Right renal pelvis (tissue), 4 donors: ENCODE results near the gene RAB40AL. TPM values are rescaled to one million over a fixed set of nuclear protein-coding genes. Genes with fewer than 3 reads are reported as not detected.
"Not testable (repeated sequence)": the region's sequence is repeated elsewhere in the genome, so short reads cannot be mapped to it uniquely, and the experiment has no call there.

Experiments used
- DNase-seq, 4 donors: peaks; one replicate each; pipeline ENCODE4 v3.0.0-alpha.2; 2013; ENCODE audit warnings: low read depth in 4 of 4, low spot score in 3 of 4, missing footprints in 1 of 4
- polyA plus RNA-seq, 4 donors: library from polyadenylated mRNA; unstranded; fragments of 120-200 nt; gene quantifications; one replicate each; pipeline ENCODE4 v1.2.1, GENCODE V29; 2013; ENCODE audit not compliant: insufficient read length in 4 of 4

RAB40AL gene, protein sequence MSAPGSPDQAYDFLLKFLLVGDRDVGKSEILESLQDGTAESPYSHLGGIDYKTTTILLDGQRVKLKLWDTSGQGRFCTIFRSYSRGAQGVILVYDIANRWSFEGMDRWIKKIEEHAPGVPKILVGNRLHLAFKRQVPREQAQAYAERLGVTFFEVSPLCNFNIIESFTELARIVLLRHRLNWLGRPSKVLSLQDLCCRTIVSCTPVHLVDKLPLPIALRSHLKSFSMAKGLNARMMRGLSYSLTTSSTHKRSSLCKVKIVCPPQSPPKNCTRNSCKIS
- polyA plus RNA-seq, result under 1 TPM in 2 of 4 donors, not detected in 2; 0.14 to 0.22 TPM

DNA sequence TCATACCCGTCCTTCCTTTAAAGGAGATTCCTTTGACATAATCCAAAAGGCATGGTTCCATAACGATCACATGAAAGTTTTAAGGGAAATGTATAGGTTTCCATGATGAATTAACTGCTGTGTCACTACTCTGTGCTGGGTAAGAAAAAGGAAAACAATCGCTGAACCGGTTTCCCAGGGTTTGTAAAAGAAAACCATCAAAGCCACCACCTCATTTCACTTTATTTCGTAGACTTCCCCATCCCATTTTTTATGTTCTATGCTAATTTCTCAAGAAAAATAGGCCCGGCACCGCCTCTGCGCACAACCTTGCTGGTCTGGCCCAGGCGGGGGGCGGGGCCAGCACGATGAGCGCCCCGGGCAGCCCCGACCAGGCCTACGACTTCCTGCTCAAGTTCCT is at the start of gene RAB40AL:
TSS of gene RAB40AL (plus strand) at position 301 of the 400 bp plus-strand sequence. CDS start at position 348, 47 bp downstream.
- not testable (repeated sequence) for DNase-seq

DNA sequence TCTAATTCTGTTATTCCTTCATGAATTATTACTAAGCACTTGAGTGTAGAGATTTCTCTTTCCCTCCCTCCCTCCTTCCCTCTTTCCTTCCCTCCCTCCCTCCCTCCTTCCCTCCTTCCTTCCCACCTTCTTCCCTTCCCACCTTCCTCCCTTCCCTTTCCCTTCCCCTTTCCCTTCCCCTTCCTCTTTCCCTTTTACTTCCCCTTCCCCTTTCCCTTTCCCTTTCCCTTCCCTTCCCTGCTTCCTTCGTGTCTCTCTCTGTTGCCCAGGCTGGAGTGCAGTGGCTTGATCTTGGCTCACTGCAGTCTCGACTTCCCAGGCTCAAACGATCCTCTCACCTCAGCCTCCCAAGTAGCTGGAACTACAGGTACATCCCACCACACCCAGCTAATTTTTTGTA is 49.4 kb upstream of the RAB40AL start:
- DNase-seq, result no peak

DNA sequence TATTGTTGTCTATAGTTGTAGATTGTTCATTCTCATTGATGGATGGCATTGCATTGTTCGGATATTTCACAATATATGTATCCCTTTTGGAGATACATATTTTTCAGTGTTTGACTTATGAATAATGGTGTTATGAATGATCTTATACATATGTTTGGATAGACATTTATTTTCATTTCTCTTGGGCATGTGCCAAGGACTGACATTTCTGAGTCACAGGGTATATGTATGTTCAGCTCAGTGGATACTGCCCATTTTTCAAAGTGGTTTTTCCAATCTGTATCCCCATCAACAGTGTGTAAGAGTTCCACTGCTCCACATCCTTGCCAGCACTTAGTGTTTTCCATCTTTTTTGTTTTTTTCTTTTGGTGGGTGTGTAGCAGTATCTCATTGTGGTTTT is 45.0 kb upstream of the RAB40AL start:
- no peak for DNase-seq

DNA sequence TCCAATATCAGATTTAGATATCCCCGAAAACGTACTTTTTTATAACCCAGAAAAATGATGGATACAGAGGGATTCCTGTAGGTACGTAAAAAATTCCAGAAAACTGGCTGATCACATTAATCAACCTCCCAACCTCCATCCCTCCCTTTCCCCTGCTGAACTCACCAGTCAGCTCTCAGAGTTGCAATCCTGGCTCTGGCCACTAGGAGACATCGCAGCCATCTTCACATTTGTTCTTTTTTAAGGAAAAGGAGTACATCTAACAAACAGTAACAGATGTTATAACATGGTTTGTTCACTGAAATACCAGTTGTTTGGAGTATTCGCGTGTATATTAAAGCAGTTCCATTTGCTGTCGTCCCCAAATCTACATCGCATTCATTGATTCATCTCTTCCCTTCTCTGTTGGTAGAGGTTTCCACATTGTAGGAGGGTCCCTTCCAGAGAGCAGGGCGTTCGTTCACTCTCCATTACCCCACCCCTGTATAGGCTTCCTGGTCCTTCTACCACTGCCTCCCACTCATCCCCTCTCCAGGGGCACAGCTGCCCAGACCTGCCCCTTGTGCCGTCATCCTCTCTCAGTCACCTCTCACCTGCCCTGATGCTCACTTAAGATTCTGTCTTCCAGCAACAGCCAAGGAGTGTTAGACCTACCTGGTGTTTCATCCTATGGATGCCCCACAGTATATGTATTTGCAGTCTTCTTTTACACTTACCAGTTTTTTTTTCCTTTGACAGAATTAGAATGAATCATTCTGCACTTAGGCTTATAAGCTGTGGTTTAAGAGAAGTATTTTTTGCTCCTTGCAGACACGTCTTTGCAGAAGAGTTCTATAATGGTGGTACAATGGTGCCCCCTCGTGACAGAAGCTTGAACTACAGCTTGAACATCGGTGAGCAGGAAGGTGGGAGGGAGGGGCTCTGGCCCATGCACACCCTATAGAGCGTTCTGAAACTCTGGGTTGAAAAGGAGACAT is 36.8 kb upstream of the RAB40AL start:
- DNase-seq, result peak; percentile 13 to 28 (median 26)

DNA sequence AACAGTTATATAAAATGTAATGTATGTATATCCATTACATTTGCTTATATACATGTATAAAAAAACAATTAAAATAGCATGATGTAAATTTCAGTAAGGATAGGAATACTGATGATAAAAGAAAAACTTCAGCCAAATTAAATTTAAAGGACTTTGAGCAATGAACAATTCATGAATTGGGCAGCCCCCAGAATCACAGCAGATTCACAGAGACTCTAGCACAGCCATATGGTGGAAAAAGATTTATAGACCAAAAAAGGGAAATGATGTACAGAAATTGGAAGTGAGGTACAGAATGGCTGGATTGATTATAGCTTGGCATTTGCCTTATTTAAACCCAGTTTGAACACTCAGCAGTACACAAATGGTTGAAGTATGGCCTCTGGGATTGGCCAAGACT is 34.7 kb upstream of the RAB40AL start:
- no peak for DNase-seq

DNA sequence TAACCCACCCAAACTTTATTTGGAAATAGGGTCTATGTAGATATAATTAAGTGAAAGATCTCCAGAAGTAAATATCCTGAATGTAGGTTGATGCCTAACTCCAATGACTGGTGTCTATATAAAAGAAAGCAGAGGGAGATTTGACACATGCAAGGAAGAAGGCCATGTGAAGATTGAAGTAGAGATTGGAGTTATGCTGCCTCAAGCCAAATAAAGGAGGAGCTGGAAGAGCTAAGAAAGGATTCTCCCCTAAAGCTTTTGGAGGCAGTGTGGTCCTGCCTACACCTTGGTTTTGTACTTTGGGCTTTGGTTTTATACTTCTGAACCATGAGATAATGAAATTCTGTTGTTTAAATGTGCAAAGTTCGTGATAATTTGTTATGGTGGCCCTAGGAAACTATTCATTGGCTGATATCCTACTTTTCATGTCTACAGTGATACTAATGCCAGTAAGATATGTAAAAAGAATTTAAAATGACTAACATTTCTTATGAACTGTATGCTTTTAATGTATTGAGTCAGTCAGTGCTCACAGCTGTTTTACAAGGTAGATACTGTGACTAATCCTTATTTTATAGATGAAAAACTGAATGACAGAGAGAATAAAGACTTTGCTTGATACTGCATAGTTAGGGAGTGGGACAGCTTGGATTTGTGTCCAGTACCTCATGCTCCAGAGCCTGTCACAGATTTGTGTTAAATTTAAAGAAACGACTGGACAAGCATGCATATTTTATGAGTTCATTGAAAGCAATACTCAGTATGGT is 5.9 kb upstream of the RAB40AL start:
- no peak for DNase-seq

DNA sequence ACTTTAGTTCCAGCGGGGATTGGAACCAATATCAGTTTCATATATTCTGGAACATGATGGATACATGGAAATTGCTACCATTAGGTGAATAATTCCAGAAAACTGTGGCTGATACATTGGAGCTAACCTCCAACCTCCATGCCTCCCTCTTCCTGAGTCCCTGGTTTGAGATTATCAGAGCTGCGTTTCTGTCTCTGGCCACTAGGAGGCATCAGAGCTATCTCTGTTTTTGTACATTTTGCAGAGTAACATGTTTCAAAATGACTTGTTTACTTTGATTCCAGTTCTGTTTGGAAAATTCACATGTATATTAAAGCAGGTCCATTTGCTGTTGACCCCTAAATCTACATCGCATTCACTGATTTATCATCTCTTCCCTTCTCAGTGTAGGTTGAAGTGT is 2.4 kb upstream of the RAB40AL start:
- no peak for DNase-seq

DNA sequence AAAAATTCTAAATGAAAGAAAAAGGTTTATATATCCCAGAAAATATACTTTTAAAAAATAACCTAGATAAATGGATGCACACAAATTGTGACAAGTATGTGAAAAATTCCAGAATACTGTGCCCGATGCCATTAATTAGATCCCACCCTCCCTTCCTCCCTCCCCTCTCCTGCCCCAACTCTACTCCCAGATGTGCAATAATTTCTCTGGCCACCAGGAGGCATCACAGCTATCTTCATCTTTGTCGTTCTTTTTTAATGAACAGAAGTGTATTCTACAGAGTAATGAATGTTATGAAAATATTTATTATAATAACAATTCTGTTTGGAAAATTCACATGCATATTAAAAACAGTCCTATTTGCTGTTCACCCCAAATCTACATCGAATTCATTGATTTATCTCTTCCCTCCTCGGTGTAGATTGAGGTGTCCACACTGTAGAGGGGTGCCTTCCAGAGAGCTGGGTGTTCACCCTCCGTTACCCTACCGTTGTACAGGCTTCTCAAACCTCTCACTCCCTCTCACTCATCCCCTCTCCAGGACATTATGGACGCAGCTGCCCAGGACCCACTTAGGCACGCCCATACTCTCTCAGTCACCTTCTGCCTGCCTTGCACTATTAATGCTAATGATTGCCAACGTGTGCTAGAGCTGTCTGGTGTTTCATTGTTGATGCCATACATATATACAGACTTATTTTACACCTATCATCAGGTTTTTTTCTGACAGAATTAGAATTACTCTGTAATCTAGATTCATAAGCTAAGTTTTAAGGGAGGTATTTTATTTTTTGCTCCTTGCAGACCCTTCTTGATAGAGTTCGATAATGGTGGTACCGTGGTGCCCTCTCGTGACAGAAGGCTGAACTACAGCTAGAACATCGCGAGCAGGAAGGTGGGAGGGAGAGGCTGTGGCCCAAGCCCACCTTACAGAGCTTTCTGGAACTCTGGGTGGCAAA is 14.1 kb downstream of the RAB40AL start:
- peak in 3 of 4 donors; percentile 18 to 28 (median 26) for DNase-seq

DNA sequence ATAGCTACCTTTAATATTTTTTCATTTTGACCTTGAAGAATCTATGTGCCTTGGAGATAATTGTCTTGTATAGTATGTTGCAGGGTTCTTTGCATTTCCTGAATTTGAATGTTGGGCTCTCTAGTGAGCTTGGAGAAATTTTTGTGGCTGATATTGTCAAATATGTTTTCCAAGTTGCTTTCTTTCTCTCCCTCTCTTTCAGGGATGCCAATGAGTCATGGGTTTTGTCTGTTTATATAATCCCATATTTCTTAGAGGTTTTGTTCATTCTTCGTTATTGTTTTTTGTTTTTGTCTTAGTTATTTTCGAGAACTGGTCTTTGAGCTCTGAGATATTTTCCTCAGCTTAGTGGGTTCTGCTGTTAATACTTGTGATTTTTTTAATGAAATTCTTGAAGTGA is 20.7 kb downstream of the RAB40AL start:
- DNase-seq, result no peak

DNA sequence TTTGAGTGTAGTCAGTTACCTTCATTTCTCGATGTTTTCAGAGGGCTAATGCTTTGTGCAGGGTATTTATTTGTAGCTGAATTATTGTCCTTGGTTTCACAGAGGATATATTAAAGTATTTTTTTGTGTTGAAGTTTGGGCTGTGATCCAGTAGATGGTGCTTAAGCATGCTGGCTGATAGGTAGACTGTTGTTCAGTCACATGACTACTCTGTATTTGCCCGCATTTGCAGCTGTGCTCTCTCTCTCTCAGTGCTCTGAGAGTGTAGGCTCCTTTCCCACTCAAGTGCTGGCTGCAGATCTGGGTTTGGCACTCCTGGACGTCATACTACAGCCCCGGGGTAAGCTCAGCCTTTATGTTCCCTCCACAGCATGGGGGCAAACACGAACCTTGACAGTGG is 21.7 kb downstream of the RAB40AL start:
- DNase-seq, result no peak

DNA sequence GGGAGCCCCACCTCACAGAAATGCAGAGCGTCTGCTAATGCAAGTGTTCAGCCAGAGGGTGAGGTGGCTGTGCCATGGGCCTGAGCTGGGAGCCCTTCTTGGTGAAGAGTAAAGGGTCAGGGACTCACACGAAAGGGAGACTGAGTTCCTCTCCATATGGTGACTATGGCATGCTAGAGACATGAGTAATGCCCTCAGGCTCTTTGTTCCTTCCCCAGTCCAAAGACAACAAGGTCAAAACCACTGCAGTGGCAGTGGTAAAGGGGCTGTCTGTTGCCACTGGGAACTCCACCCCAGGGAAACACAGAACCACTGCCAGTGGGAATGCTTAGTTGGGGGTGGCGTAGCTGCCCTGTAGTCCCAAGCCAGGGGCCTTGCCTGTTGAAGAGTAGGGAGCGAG is 22.4 kb downstream of the RAB40AL start:
- DNase-seq, result no peak

DNA sequence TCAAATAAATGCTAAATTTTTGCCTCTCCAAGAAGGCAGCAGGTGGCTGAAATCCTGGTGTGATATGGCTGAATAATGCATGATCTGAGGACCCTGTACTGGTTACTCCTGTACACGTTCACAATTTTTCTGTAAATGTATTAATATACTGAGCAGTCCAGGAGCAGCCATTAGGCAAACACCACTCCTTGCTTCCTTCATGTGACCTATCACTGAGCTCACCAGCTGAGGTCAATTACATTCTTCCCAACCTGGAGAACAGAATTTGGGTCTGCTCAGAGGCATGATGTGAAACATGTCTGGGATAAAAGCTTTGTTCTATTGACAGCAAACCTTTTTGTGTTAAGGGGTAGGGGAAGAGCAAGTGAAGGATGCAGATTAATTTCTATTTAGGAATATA is 26.9 kb downstream of the RAB40AL start:
- DNase-seq, result no peak

DNA sequence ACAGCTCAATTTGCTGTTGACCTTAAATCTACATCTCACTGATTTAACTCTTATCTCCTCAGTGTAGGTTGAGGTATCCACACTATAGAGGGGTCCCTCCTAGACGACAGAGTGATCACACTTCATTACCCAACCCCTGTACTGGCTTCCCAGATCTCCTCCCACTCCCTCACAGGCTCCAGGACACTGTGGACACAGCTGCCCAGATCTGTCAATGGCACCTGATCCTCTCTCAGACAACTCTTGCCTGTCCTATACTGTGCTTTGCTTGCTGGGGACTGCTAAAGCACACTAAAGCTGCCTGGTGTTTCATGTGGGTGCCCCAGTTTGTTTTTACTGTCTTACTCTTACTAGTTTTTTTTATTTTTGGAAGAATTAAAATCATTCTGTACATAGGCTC is 27.9 kb downstream of the RAB40AL start:
- DNase-seq, result no peak

DNA sequence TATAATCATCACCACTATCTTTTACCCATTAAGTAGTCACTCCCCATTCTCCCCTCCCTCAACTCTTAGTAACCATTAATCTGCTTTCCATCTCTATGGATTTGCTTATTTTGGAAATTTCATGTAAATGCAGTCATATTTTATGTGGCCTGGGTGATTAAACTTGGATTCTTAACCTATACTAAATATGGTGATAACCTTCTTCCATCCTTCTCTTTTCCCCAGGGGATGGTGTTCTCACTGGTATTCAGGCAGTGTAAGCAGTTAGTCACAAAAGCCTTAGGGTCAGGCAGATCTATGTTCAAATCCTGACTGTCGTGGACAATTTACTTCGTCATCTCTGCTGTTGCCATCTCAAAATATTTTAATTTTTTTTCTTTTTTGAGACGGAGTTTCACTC is 29.6 kb downstream of the RAB40AL start:
- DNase-seq, result no peak

DNA sequence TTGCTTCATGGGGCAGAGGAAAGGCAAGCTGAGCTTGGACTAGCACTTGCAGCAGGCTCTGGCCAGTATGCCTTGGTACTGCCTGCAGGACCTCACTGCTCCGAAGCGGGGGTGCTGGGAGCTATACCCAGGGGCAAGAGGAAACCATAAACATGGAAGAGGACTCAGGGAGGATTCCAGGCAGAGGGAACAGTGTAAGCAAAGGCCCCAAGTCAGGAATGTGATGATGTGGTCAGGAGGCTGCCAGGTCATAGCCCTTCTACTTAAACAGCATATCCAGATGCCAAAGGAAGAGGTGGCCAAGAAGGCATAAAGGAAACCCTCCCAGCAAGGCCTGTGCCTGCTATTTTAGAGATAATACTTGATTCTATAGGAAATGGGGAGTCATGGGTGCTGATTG is 31.1 kb downstream of the RAB40AL start:
- DNase-seq, result no peak

DNA sequence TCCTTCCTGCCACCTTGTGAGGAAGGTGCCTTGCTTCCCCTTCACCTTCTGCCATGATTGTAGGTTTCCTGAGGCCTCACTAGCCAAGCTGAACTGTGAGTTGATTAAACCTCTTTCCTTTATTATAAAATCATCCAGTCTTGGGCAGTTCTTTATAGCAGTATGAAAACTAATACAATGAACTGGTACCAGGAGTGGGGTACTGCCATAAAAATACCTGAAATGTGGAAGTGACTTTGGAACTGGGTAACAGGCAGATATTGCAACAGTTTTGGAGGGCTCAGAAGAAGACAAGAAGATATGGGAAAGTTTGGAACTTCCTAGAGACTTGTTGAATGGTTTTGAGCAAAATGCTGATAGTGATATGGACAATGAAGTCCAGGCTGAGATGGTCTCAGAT is 34.5 kb downstream of the RAB40AL start:
- DNase-seq, result not testable (repeated sequence)

DNA sequence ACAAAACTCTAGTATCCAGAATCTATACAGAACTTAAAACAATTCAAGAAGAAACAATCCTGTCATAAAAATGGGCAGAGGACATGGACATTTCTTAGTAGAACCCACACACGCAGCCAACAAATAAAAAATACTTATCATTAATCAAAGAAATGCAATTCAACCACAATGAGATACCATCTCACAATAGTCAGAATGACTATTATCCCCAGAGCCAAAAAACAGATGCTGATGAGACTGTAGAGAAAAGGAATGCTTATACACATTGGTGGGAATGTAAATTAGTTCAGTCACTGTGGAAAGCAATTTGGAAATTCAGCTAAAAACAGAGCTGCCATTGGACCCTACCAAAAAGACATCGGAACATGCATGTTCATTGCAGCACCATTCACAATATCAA is 37.9 kb downstream of the RAB40AL start:
- DNase-seq, result no peak

DNA sequence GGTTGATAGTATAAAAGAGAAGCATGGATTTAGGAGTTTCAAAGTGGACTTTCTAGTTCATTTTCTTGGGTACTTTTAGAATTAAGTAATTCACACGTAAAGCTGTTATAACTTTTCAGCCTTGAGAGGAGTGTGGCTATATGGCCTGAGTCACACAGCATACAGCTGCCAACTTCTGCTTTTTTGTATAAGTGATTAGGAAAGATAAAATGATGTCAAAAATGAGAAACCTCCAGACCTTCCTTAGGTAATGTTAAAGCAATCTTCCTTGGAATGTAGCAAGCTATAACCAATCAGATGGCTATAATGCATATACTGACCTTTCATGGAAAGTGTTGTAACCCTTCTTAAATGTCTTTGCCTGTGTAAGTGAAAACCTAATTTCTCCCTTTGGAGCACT is 39.2 kb downstream of the RAB40AL start:
- no peak for DNase-seq

DNA sequence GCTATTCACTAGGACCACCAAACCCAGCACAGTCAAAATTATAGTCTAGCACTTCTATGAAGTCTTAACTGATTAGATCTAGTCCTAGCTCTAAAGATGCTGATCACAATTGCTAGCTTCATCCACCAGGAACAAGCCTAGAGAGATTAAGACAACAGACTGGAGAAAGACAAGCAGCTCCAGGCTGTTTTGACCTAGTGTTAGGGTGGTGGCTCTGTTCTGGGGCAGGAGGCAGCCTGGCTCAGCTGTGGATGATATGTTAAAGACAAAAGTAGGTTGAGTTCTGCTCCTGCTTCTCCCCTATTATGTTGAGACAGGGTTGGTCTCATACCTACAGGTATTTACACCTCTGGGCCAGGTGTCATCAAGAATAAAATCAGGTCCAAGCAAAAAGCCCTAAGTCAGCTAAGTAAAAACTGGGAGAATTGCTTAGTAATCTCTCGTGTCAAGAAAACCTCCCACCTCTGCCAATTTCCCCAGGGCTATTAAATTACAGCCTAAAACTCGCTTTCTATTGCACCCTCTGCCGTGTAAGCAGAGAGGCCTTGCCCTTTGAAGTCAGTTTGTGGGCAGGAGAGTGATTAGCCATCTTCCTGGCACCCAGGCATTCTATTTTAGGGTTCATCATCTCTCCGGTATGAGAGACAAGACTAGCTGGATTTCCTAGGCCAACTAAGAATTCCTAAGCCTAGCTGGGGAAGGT is 39.9 kb downstream of the RAB40AL start:
- no peak for DNase-seq
